ENCODE measurements around the gene MIS18A.
A peak's percentile ranks its signal among the peaks of the same experiment; 100 is the strongest.

MIS18A gene

GRCh38 chr21:32253215-32253641, 25.6 kb downstream of the MIS18A start:
- DNase-seq (no peak), ATAC-seq (no peak)

DNA sequence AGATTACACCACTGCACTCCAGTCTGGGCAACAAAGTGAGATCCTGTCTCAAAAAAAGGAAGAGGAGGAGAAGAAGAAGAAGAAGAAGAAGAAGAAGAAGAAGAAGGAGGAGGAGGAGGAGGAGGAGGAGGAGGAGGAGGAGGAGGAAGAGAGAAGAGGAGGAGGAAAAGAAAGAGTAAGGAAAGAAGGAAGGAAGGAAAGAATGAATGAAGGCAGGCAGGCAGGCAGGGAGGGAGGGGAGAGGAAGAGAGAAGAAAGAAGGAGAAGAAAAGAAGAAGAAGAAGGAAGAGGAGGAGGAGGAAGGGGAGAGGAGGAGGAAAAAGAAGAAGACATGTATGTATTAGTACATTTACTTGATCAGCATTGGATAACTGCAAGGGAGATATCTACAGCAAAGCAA, 26.7 kb downstream of the MIS18A start:
- ATAC-seq, result no peak
- DNase-seq, result no peak

DNA sequence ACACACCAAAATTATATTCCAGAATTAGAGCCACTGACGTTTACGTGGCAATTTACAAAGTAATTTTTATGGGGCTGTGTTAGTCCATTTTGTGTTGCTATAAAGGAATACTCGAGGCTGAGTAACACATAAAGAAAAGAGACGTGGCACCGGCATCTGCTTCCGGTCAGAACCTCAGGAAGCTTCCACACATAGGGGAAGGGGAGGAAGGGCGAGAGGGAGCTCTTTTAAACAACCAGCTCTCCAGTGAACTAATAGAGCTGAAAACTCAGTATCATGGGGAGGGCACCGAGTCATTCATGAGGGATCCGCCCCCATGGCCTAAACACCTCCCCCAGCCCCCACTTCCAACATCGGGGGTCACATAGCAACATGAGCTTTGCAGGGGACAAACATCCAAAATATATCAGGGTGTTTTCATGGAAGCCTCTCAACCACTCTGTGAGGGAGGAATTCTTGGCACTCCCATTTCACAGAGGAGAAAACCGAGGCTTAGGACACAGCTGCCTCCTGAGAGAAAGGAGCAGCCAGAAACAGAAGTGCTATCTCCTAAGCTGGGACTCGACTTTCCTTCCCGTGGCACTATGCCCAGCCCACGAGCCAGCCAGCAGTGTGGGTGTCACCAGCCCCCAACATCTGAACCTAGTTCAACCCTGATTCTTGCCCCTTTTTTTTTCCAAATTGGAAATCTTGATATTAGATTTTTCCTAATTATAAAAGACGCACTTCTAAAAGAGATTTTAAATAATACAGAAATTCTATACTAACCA, 29.2 kb downstream of the MIS18A start:
- no peak for ATAC-seq
- DNase-seq, result no peak

GRCh38 chr21:32248571-32249461, 30.0 kb downstream of the MIS18A start:
- DNase-seq (no peak), ATAC-seq (no peak)

DNA sequence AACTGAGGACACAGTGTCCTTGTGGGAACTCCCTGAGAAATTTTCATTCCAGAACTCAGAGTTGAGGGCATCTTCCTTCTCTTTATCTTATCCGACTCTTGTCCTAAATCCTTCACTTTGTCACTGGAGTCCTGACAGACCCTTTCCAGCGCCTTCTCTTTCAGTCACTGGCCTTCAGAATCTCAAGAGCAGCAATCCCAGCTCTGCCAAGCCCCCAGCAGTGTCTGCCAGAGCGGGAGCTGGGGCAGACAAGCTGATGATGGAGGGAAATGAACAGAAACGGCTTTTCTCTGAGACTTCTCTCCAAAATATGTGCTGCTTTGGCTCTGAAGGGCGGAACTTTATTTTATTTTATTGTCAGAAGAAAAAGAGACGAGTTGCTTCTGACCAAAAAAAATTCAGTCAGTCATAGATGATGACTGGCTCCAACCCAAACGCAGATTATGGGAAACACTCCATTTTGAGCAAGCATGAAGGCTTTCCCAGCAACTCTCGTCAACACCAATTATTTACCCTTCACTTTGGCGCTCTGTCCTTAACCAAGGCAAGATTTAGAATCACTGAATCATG, 32.2 kb downstream of the MIS18A start:
- ATAC-seq (no peak), DNase-seq (no peak)

DNA sequence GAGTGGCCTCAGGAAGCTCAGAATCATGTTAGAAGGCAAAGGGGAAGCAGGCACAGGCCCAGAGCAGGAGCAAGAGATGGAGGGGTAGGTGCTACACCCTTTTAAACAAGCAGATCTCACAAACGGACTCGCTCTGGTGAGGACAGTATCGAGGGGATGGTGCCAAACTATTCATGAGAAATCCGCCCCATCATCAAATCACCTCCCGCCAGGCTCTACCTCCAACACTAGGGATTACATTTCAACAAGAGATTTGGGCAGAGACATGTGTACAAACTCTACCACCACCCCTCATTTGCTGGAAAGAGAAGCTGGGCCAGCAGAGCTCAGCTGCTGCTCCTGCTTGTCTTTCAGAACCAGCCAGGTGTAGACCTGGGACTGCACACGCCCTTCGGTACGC, 32.9 kb downstream of the MIS18A start:
- ATAC-seq (no peak), DNase-seq (no peak)

- no peak for ATAC-seq
These were observed 37.8 kb downstream of the MIS18A start for GRCh38 chr21:32240851-32241687.

DNA sequence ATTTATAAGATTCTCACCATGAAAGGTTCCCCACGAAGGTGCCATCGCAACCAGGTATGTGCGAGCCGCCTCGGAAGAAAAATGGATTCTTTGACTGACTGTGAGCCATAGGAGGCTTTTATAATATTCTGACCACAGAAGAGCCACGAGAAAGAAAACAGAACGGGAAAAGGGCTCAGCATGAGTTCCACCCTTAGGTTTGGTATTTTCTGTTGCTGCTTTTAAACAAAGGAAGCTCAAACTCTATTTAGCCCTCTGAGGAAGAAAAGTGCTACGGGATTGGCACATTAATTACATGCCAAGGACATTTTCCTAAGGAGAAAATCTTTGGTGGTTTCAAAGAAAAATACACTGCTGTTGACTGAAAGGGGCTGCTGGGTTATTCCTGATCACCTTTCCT, 39.3 kb downstream of the MIS18A start:
- ATAC-seq (no peak), DNase-seq (no peak)

More at GRCh38 chr21:32240851-32241687, 37.8 kb downstream of the MIS18A start:
- no peak for DNase-seq

DNA sequence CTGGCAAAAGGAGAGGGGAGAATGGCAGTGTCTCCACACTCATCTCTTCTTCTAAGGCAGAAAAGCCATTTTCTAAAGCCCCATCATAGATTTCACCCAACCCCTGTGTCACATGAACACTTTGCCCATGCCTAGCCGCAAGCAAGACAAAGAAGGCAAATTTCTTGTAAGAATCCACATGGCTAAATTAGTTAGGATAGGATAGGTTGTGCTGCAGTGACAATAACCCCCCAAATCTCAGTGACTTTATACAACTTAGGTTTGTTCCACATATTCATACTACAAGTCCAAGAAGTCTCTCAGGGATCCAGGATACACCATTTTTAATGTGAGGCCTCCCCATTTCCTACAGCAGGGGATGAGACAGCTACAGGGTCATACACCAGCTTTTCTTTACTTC, 40.8 kb downstream of the MIS18A start:
- no peak for ATAC-seq
- DNase-seq, result no peak

DNA sequence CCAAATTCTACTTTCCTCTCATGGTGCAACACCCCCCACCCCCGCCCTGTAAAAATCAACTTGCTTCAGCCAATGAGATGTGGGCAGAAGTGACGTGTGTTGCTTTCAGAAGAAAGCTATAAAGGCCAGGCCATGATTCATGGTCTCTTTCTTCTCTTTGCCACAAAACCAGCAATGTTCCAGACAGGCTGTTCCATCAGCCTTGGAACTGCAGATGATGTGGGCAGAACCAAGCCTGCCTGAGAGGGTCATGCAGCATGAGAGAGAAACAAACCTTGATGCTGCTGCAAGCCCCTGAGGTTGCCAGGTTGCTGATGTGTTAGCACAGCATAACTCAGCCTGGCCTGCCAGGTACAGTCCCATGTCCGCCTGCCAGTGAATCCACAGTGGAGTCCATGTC, 41.8 kb downstream of the MIS18A start:
- peak; percentile 81 for ATAC-seq
- no peak for DNase-seq

DNA sequence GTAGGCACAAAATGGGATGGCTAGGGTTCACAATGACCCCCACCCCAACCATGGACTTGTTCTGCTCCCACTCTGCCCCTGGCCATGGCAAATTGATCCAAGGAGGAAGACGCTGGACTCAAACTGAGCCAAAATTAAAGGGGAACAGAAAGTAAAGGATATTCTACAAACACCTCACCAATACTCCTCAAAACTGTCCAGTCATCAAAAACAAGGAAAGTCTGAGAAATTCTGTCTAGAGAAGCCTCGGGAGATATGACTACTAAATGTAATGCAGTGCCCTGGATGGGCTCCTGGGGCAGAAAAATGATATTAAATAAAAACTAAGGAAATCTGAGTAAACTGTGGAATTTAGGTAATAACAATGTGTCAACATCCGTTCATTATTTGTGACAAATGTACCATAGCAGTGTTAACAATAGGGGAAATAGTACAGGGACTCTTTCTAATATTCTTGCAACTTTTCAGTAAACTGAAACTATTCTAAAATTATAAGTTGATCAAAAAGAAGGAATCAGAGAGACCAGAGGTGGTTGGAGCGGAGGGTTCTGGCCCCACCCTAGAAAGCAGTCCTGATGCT, 45.0 kb downstream of the MIS18A start:
- ATAC-seq (no peak), DNase-seq (no peak)

DNA sequence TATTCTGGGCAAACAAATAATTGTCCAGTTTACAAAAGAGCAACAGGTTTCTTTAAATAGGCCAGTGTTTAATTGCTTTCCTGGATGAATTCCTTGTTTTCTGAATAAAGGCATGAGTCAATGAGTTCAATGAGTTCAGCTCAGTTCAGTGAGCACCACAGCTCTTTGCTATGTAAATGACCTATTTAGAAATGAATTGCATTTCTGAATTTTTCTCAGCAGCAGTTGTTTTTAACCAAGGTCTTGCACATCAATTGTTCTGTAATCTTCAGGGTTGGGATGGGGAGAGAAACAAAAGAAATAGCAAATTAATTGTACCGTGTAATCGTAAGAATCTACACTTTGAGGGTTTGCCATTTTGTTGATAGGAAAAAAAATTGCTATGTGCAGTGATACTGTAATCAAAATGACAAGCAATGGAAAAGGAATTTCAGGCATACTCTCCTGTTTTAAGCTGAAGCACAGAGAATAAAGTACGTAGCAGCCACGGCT, 45.7 kb downstream of the MIS18A start:
- no peak for DNase-seq
- ATAC-seq, result no peak

DNA sequence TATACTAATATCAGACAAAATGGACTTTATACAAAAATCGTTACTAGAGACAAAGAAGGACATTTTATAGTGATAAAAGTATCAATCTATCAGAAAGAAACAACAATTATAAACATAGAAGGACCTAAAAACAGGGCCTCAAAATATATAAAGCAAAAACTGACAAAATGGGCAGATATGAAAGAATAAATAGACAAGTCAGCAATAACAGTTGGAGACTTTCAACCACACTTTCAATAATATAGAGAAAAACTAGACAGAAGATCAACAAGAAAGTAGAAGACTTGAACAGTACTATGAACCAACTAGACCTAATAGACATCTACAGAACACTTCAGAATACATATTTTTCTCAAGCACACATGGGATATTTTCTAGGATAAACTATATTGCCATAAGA, 52.4 kb downstream of the MIS18A start:
- no peak for DNase-seq
- ATAC-seq, result no peak
